DMS79 (cell line): ENCODE results near the gene RBM22.
A peak's percentile ranks its signal among the peaks of the same experiment; 100 is the strongest.
"Not testable (repeated sequence)": the region's sequence is repeated elsewhere in the genome, so short reads cannot be mapped to it uniquely, and the experiment has no call there.

Experiments used
- DNase-seq: peaks from one replicate; lab custom pipeline; 2025; lab: John Stamatoyannopoulos, UW

Gene RBM22

GRCh38 chr5:150700594-150701377 is at the start of gene RBM22:
Gene RBM22, minus strand, starts transcription at chr5:150701062. Its CDS starts 77 bp downstream, at chr5:150700985.
- peak; percentile 61 for DNase-seq

- DNase-seq = no peak
These were observed 49.6 kb upstream of the RBM22 start for GRCh38 chr5:150750469-150750868.

GRCh38 chr5:150743142-150743488 is 42.3 kb upstream of the RBM22 start:
- not testable (repeated sequence) for DNase-seq

- not testable (repeated sequence) for DNase-seq
These were observed 41.7 kb upstream of the RBM22 start for GRCh38 chr5:150742455-150743141.

GRCh38 chr5:150740992-150741391 is 40.1 kb upstream of the RBM22 start:
- DNase-seq = no peak

GRCh38 chr5:150738862-150739261 is 38.0 kb upstream of the RBM22 start:
- DNase-seq = no peak

- no peak for DNase-seq
These were observed 33.9 kb upstream of the RBM22 start for GRCh38 chr5:150734579-150735384.

GRCh38 chr5:150731669-150732242 is 30.9 kb upstream of the RBM22 start:
- DNase-seq = no peak

- DNase-seq = no peak
These were observed 29.0 kb upstream of the RBM22 start for GRCh38 chr5:150729859-150730258.

GRCh38 chr5:150723845-150724244 is 23.0 kb upstream of the RBM22 start:
- no peak for DNase-seq

- DNase-seq = no peak
These were observed 9.3 kb upstream of the RBM22 start for GRCh38 chr5:150710165-150710564.

GRCh38 chr5:150706776-150707390 is 6.0 kb upstream of the RBM22 start:
- no peak for DNase-seq

GRCh38 chr5:150703762-150704161 is 2.9 kb upstream of the RBM22 start:
- no peak for DNase-seq

- no peak for DNase-seq
These were observed 642 bp downstream of the RBM22 start for GRCh38 chr5:150700246-150700593.

- no peak for DNase-seq
These were observed 6.2 kb downstream of the RBM22 start for GRCh38 chr5:150694612-150695011.

GRCh38 chr5:150692276-150692675 is 8.6 kb downstream of the RBM22 start:
- DNase-seq = no peak

- DNase-seq = no peak
These were observed 10.1 kb downstream of the RBM22 start for GRCh38 chr5:150690760-150691159.

GRCh38 chr5:150689120-150689519 is 11.7 kb downstream of the RBM22 start:
- DNase-seq = no peak

- no peak for DNase-seq
These were observed 24.3 kb downstream of the RBM22 start for GRCh38 chr5:150676578-150676977.

- no peak for DNase-seq
These were observed 25.8 kb downstream of the RBM22 start for GRCh38 chr5:150675069-150675468.

GRCh38 chr5:150674341-150674821 is 26.5 kb downstream of the RBM22 start:
- no peak for DNase-seq

GRCh38 chr5:150672884-150673275 is 28.0 kb downstream of the RBM22 start:
- DNase-seq = no peak
